HEK293 (cell line): Measurements from ENCODE around the gene FHIT.

ENCODE experiments used
- CTCF ChIA-PET: fragments of 350-600 bp; formaldehyde crosslinking; extraction: SDS; loops from one replicate; lab custom pipeline; 2021; ENCODE audit warnings: antibody characterized with exemption; lab: Yijun Ruan, JAX
- POLR2A ChIA-PET: fragments of 300-600 bp; formaldehyde crosslinking; extraction: SDS; loops from one replicate; lab custom pipeline; 2020; ENCODE audit warnings: antibody characterized with exemption, inconsistent platforms; lab: Yijun Ruan, JAX
- H3K27ac ChIP-seq: fragments of 200-500 bp; sonication (Bioruptor generic); 2 replicates; pipeline ENCODE4 v1.5.1; 2014; ENCODE audit warnings: low read depth, low read length, control low read depth, inconsistent platforms; ENCODE audit errors: extremely low read depth
- H3K36me3 ChIP-seq, 2 experiments: fragments of 200-500 bp in 1 of 2; sonication (Bioruptor generic) in 1 of 2; 1 replicate in 1 of 2; 2 replicates in 1 of 2; pipeline ENCODE4 v1.5.1; 2014 to 2017; ENCODE audit warnings: inconsistent platforms in 2 of 2, low read length in 2 of 2; ENCODE audit not compliant: control insufficient read depth in 2 of 2, insufficient read depth in 1 of 2
- H3K4me1 ChIP-seq: fragments of 200-500 bp; sonication (Bioruptor generic); 2 replicates; pipeline ENCODE4 v1.5.1; 2014; ENCODE audit warnings: mild to moderate bottlenecking, low read length, inconsistent platforms; ENCODE audit not compliant: control insufficient read depth, insufficient read depth
- H3K4me3 ChIP-seq: 2 replicates; pipeline ENCODE4 v1.5.1; 2011; ENCODE audit warnings: low read depth, mild to moderate bottlenecking, control low read depth, low read length, moderate library complexity
- H3K9me3 ChIP-seq: fragments of 200-500 bp; sonication (Bioruptor generic); 2 replicates; pipeline ENCODE4 v1.5.1; 2014; ENCODE audit warnings: low read depth, low read length, inconsistent platforms; ENCODE audit not compliant: control insufficient read depth, insufficient read depth
- EGR2 ChIP-seq: fragments of 450-650 bp; formaldehyde crosslinking; IDR thresholded peaks from 2 replicates; pipeline ENCODE4 v1.5.1; 2016; ENCODE audit warnings: low read depth, missing biosample characterization, missing genetic modification characterization
- HOXC10 ChIP-seq: sonication (generic); formaldehyde crosslinking; IDR thresholded peaks from 2 replicates; pipeline ENCODE4 v1.8.1; 2023; ENCODE audit warnings: mild to moderate bottlenecking, missing genetic modification reagents
- TCF7L2 ChIP-seq: IDR thresholded peaks from 2 replicates; pipeline ENCODE4 v1.6.1; 2011; ENCODE audit warnings: low read depth, mild to moderate bottlenecking, inconsistent platforms, low read length, moderate library complexity, borderline replicate concordance
- ZBTB11 ChIP-seq: fragments of 450-650 bp; formaldehyde crosslinking; conservative IDR thresholded peaks from 2 replicates; pipeline ENCODE4 v1.5.1; 2016; ENCODE audit warnings: low read depth, missing biosample characterization, missing genetic modification characterization
- ZBTB26 ChIP-seq: fragments of 450-650 bp; formaldehyde crosslinking; optimal IDR thresholded peaks from 2 replicates; pipeline ENCODE3; 2016; ENCODE audit warnings: missing biosample characterization, mild to moderate bottlenecking, missing genetic modification characterization
- ZBTB8A ChIP-seq: fragments of 450-650 bp; formaldehyde crosslinking; IDR thresholded peaks from 2 replicates; pipeline ENCODE4 v1.5.1; 2016; ENCODE audit warnings: missing biosample characterization, missing genetic modification characterization
- ZNF121 ChIP-seq: fragments of 450-650 bp; formaldehyde crosslinking; IDR thresholded peaks from 2 replicates; pipeline ENCODE4 v1.5.1; 2016; ENCODE audit warnings: missing biosample characterization, missing genetic modification characterization
- ZNF175 ChIP-seq: fragments of 450-650 bp; formaldehyde crosslinking; IDR thresholded peaks from 2 replicates; pipeline ENCODE4 v1.5.1; 2016; ENCODE audit warnings: missing biosample characterization, missing genetic modification characterization
- ZNF24 ChIP-seq: fragments of 450-650 bp; formaldehyde crosslinking; IDR thresholded peaks from 2 replicates; pipeline ENCODE4 v1.5.1; 2016; ENCODE audit warnings: missing biosample characterization, missing genetic modification characterization
- ZNF426 ChIP-seq: fragments of 450-650 bp; formaldehyde crosslinking; IDR thresholded peaks from 2 replicates; pipeline ENCODE4 v1.5.1; 2017; ENCODE audit warnings: missing biosample characterization, missing genetic modification characterization, mild to moderate bottlenecking, inconsistent platforms, moderate library complexity
- ZNF518A ChIP-seq: fragments of 450-650 bp; formaldehyde crosslinking; conservative IDR thresholded peaks from 2 replicates; pipeline ENCODE4 v1.5.1; 2016; ENCODE audit warnings: low read depth, missing biosample characterization, missing genetic modification characterization
- ZNF610 ChIP-seq: fragments of 450-650 bp; formaldehyde crosslinking; IDR thresholded peaks from 2 replicates; pipeline ENCODE4 v1.5.1; 2016; ENCODE audit warnings: missing biosample characterization, missing genetic modification characterization, borderline replicate concordance
- ZNF626 ChIP-seq: fragments of 450-650 bp; sonication (Bioruptor Pico); formaldehyde crosslinking; IDR thresholded peaks from 2 replicates; pipeline ENCODE4 v1.5.1; 2018; ENCODE audit warnings: missing biosample characterization, missing genetic modification characterization, inconsistent platforms
- TF ChIP-seq, protein P1 (sequence below): fragments of 450-650 bp; formaldehyde crosslinking; IDR thresholded peaks from 2 replicates; pipeline ENCODE4 v1.5.1; 2016; ENCODE audit warnings: missing biosample characterization, missing genetic modification characterization
- TF ChIP-seq, protein P2 (sequence below): fragments of 450-650 bp; formaldehyde crosslinking; IDR thresholded peaks from 2 replicates; pipeline ENCODE4 v1.5.1; 2016; ENCODE audit warnings: missing biosample characterization, missing genetic modification characterization

FHIT gene

DNA sequence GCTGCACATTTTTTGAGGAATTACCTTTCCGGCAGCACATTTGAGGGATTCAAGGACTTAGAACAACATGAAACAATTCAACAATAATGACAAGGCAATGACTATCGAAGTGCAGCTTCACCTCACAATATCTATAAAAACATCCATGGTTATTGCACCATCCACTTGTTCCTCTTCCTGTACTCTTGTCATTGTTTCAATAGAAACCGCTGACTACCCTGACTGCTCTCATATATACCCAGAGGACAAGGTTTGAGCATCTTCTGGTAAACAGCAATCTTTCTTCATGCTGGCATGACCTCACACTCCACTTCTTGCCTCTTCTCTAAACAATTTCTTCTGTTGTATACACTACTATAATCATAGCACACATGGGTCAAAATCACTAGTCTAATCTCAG is 864.9 kb downstream of the FHIT start (continued):
- no peak for TF ChIP-seq ZNF518A
- TF ChIP-seq ZBTB26 = no peak
- no peak for TF ChIP-seq ZNF175 (tag by site-specific recombination)
- no peak for TF ChIP-seq ZNF24 (tag by site-specific recombination)
- TF ChIP-seq, protein P1, sequence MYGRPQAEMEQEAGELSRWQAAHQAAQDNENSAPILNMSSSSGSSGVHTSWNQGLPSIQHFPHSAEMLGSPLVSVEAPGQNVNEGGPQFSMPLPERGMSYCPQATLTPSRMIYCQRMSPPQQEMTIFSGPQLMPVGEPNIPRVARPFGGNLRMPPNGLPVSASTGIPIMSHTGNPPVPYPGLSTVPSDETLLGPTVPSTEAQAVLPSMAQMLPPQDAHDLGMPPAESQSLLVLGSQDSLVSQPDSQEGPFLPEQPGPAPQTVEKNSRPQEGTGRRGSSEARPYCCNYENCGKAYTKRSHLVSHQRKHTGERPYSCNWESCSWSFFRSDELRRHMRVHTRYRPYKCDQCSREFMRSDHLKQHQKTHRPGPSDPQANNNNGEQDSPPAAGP (tag by site-specific recombination) = no peak
- no peak for TF ChIP-seq ZNF626
- TF ChIP-seq HOXC10 (CRISPR knock-in tag) = no peak
- no peak for TF ChIP-seq ZNF610
- TF ChIP-seq ZNF121 = no peak
- TF ChIP-seq, protein P2, sequence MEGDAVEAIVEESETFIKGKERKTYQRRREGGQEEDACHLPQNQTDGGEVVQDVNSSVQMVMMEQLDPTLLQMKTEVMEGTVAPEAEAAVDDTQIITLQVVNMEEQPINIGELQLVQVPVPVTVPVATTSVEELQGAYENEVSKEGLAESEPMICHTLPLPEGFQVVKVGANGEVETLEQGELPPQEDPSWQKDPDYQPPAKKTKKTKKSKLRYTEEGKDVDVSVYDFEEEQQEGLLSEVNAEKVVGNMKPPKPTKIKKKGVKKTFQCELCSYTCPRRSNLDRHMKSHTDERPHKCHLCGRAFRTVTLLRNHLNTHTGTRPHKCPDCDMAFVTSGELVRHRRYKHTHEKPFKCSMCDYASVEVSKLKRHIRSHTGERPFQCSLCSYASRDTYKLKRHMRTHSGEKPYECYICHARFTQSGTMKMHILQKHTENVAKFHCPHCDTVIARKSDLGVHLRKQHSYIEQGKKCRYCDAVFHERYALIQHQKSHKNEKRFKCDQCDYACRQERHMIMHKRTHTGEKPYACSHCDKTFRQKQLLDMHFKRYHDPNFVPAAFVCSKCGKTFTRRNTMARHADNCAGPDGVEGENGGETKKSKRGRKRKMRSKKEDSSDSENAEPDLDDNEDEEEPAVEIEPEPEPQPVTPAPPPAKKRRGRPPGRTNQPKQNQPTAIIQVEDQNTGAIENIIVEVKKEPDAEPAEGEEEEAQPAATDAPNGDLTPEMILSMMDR = no peak

DNA sequence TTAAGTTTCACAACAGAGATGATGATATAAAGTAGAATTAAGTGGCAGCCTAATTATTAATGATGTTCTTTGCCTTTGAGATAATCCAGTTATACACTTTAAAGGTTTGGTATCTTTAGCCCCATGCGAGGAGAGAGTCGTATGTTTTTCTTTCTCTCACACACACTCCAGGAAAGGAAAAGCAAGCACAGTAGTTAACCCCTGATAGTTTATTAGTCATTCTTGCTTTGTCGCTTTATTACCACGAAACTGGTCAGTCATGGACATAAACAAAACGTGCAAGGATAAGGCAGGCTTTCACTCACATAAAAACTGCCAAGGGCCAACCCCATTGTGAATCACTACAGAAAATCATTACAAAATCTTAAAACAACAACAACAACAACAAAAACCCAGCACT is 866.9 kb downstream of the FHIT start:
- Histone ChIP-seq H3K9me3 (no peaks in the 10 kb centered on the region), H3K4me3 (no peak overlapping the region), H3K27ac (no peak overlapping the region), H3K4me1 (no peaks in the 10 kb centered on the region), H3K36me3 (no peaks in the 10 kb centered on the region)
- no peak for TF ChIP-seq ZBTB11
- TF ChIP-seq ZBTB8A (tag by site-specific recombination) = no peak
- no peak for TF ChIP-seq EGR2
- no peak for TF ChIP-seq ZNF426 (tag by site-specific recombination)
- no peak for TF ChIP-seq TCF7L2
- CTCF ChIA-PET = no interaction called here
- POLR2A ChIA-PET = no interaction called here
